Measurements from ENCODE around the gene SLC35F4. TPM values are rescaled to one million over a fixed set of nuclear protein-coding genes. Genes with fewer than 3 reads are reported as not detected.

Gene SLC35F4
- total RNA-seq, 1 experiment from 2014 or later, result not detected

GRCh38 chr14:57637901-57638300 lies 228.0 kb downstream of the SLC35F4 start:
- Histone ChIP-seq H3K9ac (ENCODE audit: extremely low read depth, insufficient read length, low read length) (no peak overlapping the region), H3K56ac (ENCODE audit: insufficient read length, low read depth, low read length) (no peak overlapping the region), H3K14ac (ENCODE audit: insufficient read depth, low read length) (no peak overlapping the region), H3K9me3 (ENCODE audit: control insufficient read depth, low read depth, low read length) (no peaks in the 10 kb centered on the region), H2AK5ac (ENCODE audit: insufficient read length, low read length) (no peak overlapping the region), H3K79me1 (ENCODE audit: insufficient read depth, low read depth, low read length, poor library complexity, severe bottlenecking) (no peaks in the 10 kb centered on the region), H4K8ac (replicated peaks; ENCODE audit: insufficient read length, low read depth, low read length) (no peak overlapping the region), H3K4ac (ENCODE audit: low read depth, low read length) (no peak overlapping the region), H2BK12ac (ENCODE audit: insufficient read length, low read depth, low read length) (no peak overlapping the region), H3K27ac (ENCODE audit: insufficient read length, low read depth, low read length) (no peak overlapping the region), H4K20me1 (ENCODE audit: control insufficient read depth, insufficient read depth, insufficient read length) (no peaks in the 10 kb centered on the region), H3K4me1 (ENCODE audit: insufficient read depth, low read length) (no peaks in the 10 kb centered on the region), H4K5ac (ENCODE audit: insufficient read length, low read depth, low read length) (no peak overlapping the region), H3K23ac (ENCODE audit: insufficient read length, low read depth, low read length) (no peak overlapping the region), H3K27me3 (ENCODE audit: insufficient read depth, low read length) (no peaks in the 10 kb centered on the region), H2BK20ac (ENCODE audit: low read depth, low read length, poor library complexity, severe bottlenecking) (no peak overlapping the region), H4K91ac (ENCODE audit: insufficient read length, low read depth, low read length) (no peak overlapping the region), H2AFZ (ENCODE audit: low read length) (no peak overlapping the region), H3K79me2 (ENCODE audit: insufficient read depth, low read length) (no peaks in the 10 kb centered on the region), H2BK15ac (ENCODE audit: low read depth, low read length) (no peak overlapping the region), H3K18ac (ENCODE audit: insufficient read length, low read depth, low read length) (no peak overlapping the region), H2BK5ac (ENCODE audit: insufficient read length, low read length) (no peak overlapping the region), H2BK120ac (ENCODE audit: low read depth, low read length, poor library complexity, severe bottlenecking) (no peak overlapping the region), H3K23me2 (ENCODE audit: insufficient read length, low read depth, low read length, poor library complexity, severe bottlenecking) (no peaks in the 10 kb centered on the region), H3T11ph (ENCODE audit: low read length) (no peak overlapping the region), H3K4me2 (ENCODE audit: insufficient read depth, insufficient read length, low read length) (no peak overlapping the region)
- no peaks in the 10 kb centered on the region for H3K27me3 Mint-ChIP-seq (ENCODE audit: low read depth)
- no peaks in the 10 kb centered on the region for H3K9me3 Mint-ChIP-seq
- no peak overlapping the region; a peak in 1 of 7 replicates for H3K27ac Mint-ChIP-seq
- no peak for DNase-seq
- no peaks in the 10 kb centered on the region for H3K36me3 Mint-ChIP-seq (ENCODE audit: insufficient read depth in 1 of 3, low read depth in 3 of 3)
- no peak overlapping the region for H3K4me3 Mint-ChIP-seq
- peaks cover 5 to 9% of the 10 kb centered on the region in 2 experiments; a peak in 2 of 4 replicates for H3K4me1 Mint-ChIP-seq
- TF ChIP-seq CTCF (conservative IDR thresholded peaks at IDR 0.05), result no peak
- whole genome bisulfite sequencing (ENCODE audit: extremely low coverage, insufficient read length, low lambda C conversion rate), result no CpG with 5 or more reads among the region's 4 CpGs
